AG04450 (cell line): ENCODE results near the gene PHOSPHO1. TPM values are rescaled to one million over a fixed set of nuclear protein-coding genes. Genes with fewer than 3 reads are reported as not detected.

Source experiments
- CTCF ChIA-PET: fragments of 300-600, 350-600 bp; formaldehyde crosslinking; extraction: SDS; loops from one replicate; lab custom pipeline; 2022; ENCODE audit warnings: antibody characterized with exemption, inconsistent platforms; lab: Charles Lee
- POLR2A ChIA-PET: fragments of 350-600 bp; formaldehyde crosslinking; extraction: SDS; loops from one replicate; lab custom pipeline; 2021; ENCODE audit warnings: antibody characterized with exemption, inconsistent platforms; lab: Yijun Ruan, JAX
- DNase-seq: peaks from one replicate; pipeline ENCODE4 v3.0.0-alpha.2; 2011; ENCODE audit warnings: low read depth, low spot score
- H3K27ac ChIP-seq: one replicate; pipeline ENCODE4 v1.5.1; 2012; ENCODE audit warnings: low read depth, low read length, control low read depth
- H3K27me3 ChIP-seq: one replicate; pipeline ENCODE4 v1.6.0; 2012; ENCODE audit warnings: low read length; ENCODE audit not compliant: control insufficient read depth, insufficient read depth
- H3K4me3 ChIP-seq: 2 replicates; pipeline ENCODE4 v1.5.1; 2011; ENCODE audit warnings: mild to moderate bottlenecking, low read depth, low read length, control low read depth
- H3K9me3 ChIP-seq: 2 replicates; pipeline ENCODE4 v1.5.1; 2012; ENCODE audit warnings: low read length; ENCODE audit not compliant: control insufficient read depth, insufficient read depth
- polyA plus RNA-seq: library from polyadenylated mRNA; depleted of rRNA; stranded (reverse); fragments of >200 nt; gene quantifications from 2 replicates; pipeline ENCODE4 v1.2.3, GENCODE V29; 2011
- TF ChIP-seq, protein P1 (sequence below): IDR thresholded peaks from 2 replicates; pipeline ENCODE4 v1.5.1; 2011; ENCODE audit warnings: low read depth, low read length, control low read depth, inconsistent platforms

Gene PHOSPHO1
- polyA plus RNA-seq, 1 experiment = 0.05 TPM

DNA sequence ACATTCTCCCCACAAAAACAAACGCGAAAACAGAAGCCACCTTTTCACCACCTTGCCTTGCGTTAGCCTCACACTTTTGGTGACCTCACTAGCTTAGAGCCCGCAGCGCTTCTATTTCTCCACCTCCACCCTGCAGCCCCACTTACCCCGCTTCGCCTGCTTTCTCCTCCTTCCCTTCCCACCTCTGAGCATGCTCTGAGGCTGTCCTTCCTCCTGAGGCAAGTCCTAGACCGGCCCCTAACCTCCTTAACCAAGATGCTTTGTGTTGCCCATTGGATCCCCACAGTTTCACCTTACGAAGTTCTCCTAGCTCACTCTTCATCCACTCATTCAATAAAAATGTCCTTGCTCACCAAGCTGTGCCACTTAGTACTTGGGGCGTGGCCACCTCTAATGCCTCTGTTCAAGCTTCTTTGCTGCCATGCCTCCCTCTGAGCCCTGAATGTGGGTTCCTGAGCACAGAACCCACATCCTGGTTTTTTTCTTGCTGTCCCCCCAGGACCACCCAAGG is 21.5 kb downstream of the PHOSPHO1 start:
- TF ChIP-seq, protein P1, sequence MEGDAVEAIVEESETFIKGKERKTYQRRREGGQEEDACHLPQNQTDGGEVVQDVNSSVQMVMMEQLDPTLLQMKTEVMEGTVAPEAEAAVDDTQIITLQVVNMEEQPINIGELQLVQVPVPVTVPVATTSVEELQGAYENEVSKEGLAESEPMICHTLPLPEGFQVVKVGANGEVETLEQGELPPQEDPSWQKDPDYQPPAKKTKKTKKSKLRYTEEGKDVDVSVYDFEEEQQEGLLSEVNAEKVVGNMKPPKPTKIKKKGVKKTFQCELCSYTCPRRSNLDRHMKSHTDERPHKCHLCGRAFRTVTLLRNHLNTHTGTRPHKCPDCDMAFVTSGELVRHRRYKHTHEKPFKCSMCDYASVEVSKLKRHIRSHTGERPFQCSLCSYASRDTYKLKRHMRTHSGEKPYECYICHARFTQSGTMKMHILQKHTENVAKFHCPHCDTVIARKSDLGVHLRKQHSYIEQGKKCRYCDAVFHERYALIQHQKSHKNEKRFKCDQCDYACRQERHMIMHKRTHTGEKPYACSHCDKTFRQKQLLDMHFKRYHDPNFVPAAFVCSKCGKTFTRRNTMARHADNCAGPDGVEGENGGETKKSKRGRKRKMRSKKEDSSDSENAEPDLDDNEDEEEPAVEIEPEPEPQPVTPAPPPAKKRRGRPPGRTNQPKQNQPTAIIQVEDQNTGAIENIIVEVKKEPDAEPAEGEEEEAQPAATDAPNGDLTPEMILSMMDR = no peak
- Histone ChIP-seq H3K4me3 (no peak overlapping the region), H3K27ac (no peak overlapping the region), H3K27me3 (peaks cover 11% of the 10 kb centered on the region), H3K9me3 (no peaks in the 10 kb centered on the region)
- no peak for DNase-seq
- CTCF ChIA-PET = interaction anchor here (1.2 to 2.9 kb wide), 2 partner anchors 18 to 29 kb away, joined by 3 to 10 read pairs; no protein-coding TSS in a partner anchor
- POLR2A ChIA-PET = no interaction called here

DNA sequence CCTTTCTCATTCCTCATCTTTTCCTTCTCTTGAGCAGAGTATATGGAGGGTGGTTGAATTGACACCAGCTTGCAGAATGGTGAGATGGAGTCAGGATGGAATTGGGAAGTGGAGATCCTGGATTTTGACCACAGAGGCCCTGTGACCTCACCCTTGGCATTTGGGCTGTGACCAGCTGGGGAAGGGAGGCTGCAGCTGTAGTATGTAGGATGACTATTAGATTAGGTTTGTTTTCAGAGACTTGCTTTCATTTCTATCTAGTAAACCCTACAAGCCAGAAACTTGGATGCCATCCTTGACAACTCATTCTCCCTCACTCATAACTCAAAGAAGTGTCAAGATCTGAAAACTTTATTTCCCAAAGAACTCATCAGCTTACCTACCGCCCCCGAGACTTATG is 26.1 kb downstream of the PHOSPHO1 start:
- no peaks in the 10 kb centered on the region for H3K9me3 ChIP-seq
- H3K27me3 ChIP-seq = peaks cover 15% of the 10 kb centered on the region
- ChIA-PET POLR2A (no interaction called here), CTCF (interaction anchor here (0.9 to 1.6 kb wide), 2 partner anchors 23 to 25 kb away, joined by 3 to 6 read pairs; no protein-coding TSS in a partner anchor)
- H3K4me3 ChIP-seq = no peak overlapping the region
- TF ChIP-seq, protein P1 = no peak
- DNase-seq = no peak
- H3K27ac ChIP-seq = no peak overlapping the region

DNA sequence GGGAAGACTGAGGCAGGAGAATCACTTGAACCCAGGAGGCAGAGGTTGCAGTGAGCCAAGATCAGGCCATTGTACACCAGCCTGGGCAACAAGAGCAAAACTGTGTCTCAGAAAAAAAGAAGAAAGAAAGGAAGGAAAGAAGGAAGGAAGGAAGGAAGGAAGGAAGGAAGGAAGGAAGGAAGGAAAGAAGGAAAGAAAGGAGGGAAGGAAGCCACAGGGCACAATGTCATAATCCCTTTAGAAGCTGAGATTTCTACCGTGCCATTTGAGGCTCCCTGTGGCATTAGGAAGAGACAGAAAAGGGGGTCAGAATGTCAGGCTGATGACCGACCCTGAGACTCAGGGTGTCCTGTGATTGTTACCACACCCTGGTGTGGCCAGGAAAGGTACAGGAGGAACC is 26.8 kb downstream of the PHOSPHO1 start:
- H3K4me3 ChIP-seq = no peak overlapping the region
- H3K27ac ChIP-seq = no peak overlapping the region
- H3K9me3 ChIP-seq = no peaks in the 10 kb centered on the region
- no peak for DNase-seq
- POLR2A ChIA-PET = no interaction called here
- TF ChIP-seq, protein P1 = no peak
- CTCF ChIA-PET = interaction anchor here (1.6 kb wide), 1 partner anchor 24 kb away, joined by 6 read pairs; no protein-coding TSS in a partner anchor
- peaks cover 15% of the 10 kb centered on the region for H3K27me3 ChIP-seq

DNA sequence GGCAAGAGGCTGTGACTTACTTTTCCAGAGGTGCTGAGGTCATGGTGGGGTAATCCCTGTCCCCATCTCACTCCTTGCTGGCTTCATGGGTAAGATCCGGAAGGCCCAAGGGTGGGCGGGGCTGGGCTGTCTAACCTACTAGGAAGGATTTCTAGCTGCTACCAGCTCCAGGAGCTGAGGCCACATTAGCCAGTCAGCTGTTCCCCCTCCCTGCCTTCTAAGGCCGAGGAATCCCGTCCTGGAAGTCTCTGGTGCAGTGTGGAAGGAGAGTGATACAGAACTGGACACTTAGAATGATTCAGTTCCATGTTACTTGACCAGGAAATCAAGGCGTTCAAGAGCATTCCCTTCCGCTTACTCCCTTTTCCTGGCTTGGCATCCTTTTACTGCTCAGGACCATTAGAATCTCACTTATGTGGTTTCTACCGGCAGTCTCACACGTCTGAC is 29.1 kb downstream of the PHOSPHO1 start:
- DNase-seq = no peak
- Histone ChIP-seq H3K9me3 (no peaks in the 10 kb centered on the region), H3K27ac (no peak overlapping the region), H3K4me3 (no peak overlapping the region), H3K27me3 (peaks cover 7% of the 10 kb centered on the region)
- TF ChIP-seq, protein P1 = no peak
- POLR2A ChIA-PET = no interaction called here
- CTCF ChIA-PET = interaction anchor here (0.6 kb wide), 1 partner anchor 26 kb away, joined by 3 read pairs; no protein-coding TSS in a partner anchor

DNA sequence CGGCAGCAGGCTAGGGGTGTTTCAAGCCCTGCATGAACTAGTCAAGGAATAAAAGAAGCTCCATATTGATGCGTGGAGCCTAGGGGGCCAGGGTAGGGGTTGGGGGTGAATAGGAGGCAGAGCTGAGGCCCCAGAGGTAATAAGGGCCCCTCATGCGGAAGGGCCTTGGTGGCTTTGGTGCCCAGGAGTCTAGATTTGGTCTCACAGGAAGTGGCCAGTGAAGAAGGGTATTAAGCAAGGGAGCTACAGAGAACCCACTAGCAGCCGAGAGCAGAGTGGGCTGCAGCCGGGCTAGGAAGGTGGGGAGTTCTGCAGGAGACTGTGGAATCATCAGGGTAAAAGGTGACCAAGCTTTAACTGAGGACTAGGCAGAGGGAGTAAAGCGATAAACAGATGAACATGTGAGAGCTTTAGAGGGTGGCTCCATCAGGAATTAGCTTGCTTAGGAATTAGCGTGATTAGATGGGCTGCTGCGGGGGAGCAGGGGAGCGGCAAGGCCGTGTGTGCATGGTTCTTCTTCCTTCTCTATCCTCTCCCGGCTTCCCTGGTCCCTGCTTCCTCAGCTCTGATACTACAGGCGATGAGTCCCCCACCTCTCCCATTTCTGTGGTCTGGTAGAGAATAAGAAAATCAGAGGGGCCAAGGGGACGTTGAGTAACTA is 30.0 kb downstream of the PHOSPHO1 start:
- ChIA-PET POLR2A (no interaction called here), CTCF (interaction anchor here (0.9 kb wide), 1 partner anchor 24 kb away, joined by 3 read pairs; no protein-coding TSS in a partner anchor)
- peaks cover 7% of the 10 kb centered on the region for H3K27me3 ChIP-seq
- no peak for DNase-seq
- TF ChIP-seq, protein P1 = no peak
- H3K9me3 ChIP-seq = no peaks in the 10 kb centered on the region
- no peak overlapping the region for H3K4me3 ChIP-seq
- no peak overlapping the region for H3K27ac ChIP-seq
